Fibroblast of the aortic adventitia (primary cell): Measurements from ENCODE around the gene LEMD2. TPM values are rescaled to one million over a fixed set of nuclear protein-coding genes. Genes with fewer than 3 reads are reported as not detected.

Experiments used
- DNase-seq: peaks from one replicate; pipeline ENCODE4 v3.0.0-alpha.2; 2010; ENCODE audit warnings: low read depth
- H3K4me3 ChIP-seq: 2 replicates; pipeline ENCODE4 v1.5.1; 2011; ENCODE audit warnings: low read depth, mild to moderate bottlenecking, control low read depth, low read length, moderate library complexity
- total RNA-seq: library from RNA; depleted of rRNA; stranded (reverse); fragments of >200 nt; gene quantifications from 2 replicates; pipeline ENCODE4 v1.2.3, GENCODE V29; 2012; ENCODE audit warnings: low replicate concordance
- TF ChIP-seq, protein P1 (sequence below): IDR thresholded peaks from 2 replicates; pipeline ENCODE4 v1.5.1; 2011; ENCODE audit warnings: mild to moderate bottlenecking, low read length, control low read depth, inconsistent platforms; ENCODE audit not compliant: insufficient read depth

The LEMD2 gene
- total RNA-seq, 1 donor, result 31.2 TPM

DNA sequence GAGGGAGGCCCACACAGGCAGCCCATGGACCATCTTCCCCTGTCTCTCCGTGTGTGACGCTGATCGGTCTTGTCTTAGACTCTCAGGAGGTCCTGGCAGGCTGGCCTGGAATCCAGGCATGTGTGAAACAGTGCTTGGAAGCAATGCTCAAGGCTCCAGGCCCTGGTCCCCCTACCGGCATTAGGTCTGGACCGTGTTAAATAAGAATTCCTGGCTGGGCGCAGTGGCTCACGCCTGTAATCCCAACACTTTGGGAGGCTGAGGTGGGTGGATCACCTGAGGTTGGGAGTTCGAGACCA is 55.3 kb downstream of the LEMD2 start:
- TF ChIP-seq, protein P1, sequence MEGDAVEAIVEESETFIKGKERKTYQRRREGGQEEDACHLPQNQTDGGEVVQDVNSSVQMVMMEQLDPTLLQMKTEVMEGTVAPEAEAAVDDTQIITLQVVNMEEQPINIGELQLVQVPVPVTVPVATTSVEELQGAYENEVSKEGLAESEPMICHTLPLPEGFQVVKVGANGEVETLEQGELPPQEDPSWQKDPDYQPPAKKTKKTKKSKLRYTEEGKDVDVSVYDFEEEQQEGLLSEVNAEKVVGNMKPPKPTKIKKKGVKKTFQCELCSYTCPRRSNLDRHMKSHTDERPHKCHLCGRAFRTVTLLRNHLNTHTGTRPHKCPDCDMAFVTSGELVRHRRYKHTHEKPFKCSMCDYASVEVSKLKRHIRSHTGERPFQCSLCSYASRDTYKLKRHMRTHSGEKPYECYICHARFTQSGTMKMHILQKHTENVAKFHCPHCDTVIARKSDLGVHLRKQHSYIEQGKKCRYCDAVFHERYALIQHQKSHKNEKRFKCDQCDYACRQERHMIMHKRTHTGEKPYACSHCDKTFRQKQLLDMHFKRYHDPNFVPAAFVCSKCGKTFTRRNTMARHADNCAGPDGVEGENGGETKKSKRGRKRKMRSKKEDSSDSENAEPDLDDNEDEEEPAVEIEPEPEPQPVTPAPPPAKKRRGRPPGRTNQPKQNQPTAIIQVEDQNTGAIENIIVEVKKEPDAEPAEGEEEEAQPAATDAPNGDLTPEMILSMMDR, result no peak
- no peak overlapping the region for H3K4me3 ChIP-seq
- DNase-seq, result no peak

DNA sequence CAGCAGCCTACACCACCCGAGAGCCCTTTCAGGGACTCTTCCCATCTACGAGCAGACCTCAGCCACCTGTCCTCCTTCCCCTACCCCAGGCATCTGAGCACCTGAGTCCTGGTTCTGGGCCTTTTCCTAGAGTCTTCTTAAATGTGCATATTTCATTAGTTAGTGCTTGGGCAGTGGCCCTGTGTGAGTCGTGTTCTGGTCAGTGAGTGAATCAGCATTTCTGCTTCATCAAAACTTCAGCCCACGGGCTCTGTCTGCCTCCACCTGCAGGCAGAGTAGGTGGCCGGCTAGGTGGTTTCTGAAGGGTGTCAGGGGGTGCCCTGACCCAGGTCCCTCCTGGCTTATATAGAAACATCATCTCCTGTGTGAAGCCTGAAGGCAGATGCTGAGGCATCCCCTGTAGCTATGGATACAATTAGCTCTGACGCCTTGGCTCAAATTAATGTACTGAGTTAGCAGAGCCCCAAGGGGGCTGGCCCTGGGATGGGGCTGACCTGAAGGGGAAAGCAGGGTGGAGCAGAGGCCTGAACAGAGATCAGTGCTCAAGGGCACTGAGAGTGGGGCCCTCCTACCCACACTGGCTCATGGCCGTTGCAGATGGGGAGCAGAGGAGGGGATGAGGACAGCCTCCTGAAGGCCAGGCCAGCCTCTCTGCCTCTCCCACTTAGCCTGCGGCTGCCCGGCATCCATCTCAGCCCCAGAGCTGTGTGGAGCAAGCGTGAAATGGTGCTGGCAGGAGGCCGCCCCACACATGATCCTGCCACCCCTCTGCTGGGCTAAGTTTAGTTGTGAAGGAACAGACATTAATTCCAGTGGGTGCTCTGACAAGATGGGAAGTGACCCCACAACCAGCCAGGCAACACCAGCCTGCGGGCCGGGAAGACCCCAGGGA is 55.9 kb downstream of the LEMD2 start:
- peak; percentile 14 for DNase-seq

DNA sequence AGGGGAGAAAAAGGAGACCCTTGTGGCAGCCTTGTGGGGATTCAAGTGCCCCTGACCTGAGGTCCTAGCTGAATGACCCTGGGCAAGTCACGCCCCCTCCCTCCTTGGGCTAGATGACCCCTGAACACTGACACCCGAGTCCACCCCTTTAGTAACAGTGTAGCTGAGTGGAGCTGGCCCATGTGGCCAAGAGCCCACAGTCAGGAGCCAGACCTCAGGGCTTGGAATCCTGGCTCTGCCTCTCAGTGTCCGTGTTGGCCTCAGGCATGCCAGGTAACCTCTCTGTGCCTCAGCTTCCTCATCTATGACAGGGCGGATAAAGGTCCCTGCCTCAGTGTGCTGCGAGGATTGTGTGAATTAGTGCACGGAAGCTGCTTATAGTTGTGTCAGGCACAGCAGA is 56.5 kb downstream of the LEMD2 start:
- DNase-seq, result no peak
- TF ChIP-seq, protein P1, result no peak

More for the DNA sequence above, 55.9 kb downstream of the LEMD2 start:
- H3K4me3 ChIP-seq, result no peak overlapping the region
- TF ChIP-seq, protein P1, result no peak

DNA sequence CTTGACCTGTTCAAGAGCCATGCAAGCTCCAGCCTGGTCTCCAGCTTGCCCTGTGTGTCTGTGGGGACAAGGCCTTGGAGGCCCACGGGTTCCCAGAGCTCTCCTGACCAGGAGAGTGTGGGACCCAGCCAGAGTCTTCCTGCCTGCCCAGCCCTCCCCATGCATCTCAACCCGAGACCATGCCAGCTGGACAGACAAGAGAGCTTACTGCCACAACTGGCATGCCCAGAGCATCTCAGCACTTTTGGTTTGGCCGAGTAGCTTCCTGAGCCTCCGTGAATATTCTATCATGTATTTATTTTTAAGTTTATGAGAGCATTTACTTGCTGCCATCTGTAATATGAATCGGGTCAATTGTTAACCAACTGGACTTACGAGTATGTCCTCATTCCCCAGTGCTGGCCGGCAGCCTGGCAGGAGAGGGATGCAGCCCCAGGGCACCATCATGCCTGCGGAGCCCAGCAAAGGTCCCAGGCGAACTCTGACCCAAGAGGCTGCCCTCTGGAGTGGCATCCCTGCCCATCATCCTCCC is 57.1 kb downstream of the LEMD2 start:
- no peak overlapping the region for H3K4me3 ChIP-seq
- TF ChIP-seq, protein P1, result no peak
- DNase-seq, result no peak

More for the DNA sequence above, 56.5 kb downstream of the LEMD2 start:
- no peak overlapping the region for H3K4me3 ChIP-seq

DNA sequence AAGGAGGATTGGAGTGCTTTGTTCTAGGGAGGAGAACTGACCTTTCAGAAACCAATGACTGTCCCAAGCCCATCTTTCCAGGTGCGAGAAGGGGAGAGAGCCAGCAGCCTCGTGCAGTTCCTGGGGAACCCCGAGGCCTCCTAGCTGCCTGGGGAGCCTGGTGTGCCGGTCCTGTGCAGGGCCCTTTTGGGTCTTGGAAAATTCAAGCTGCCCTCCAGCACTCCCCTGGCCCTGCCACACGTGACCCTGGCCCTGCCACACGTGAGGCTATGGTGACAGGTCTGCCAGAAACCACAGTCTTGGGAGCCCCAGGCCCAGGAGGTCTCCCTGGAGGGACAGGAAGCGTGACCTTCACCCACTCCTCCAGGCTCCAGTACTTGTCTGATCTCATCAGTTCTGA is 57.9 kb downstream of the LEMD2 start:
- TF ChIP-seq, protein P1, result no peak
- no peak for DNase-seq
- no peak overlapping the region for H3K4me3 ChIP-seq

DNA sequence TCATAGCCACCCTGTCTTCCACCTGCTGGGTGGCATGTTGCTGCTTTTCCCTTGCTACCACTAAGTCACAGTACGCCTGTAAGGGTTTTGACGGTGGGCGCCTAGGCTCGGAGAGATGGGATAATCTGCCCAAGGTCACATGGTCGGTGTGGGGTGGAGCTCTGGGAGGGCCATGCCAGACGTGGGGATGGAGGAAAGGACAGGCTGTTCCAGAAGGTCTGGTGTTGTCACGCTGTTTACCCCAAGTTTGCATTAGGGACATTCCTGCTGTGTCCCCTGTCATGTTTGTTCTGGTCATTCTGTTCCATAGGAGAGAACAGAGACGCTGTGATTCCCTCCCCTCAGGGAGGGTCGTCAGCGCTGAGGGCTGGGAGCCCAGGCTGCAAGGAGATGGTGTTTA is 58.3 kb downstream of the LEMD2 start:
- TF ChIP-seq, protein P1, result no peak
- no peak for DNase-seq
- no peak overlapping the region for H3K4me3 ChIP-seq
